Testis (tissue), 3 donors: ENCODE results near the gene PPP6R3. TPM values are rescaled to one million over a fixed set of nuclear protein-coding genes. Genes with fewer than 3 reads are reported as not detected.

Source experiments
- DNase-seq: peaks from one replicate; pipeline ENCODE4 v3.0.0-alpha.2; 2019
- H3K27ac ChIP-seq, 2 donors: fragments of 200-600 bp; sonication (generic); one replicate each; pipeline ENCODE4 v1.5.1; 2019
- H3K27me3 ChIP-seq: fragments of 200-600 bp; sonication (generic); one replicate; pipeline ENCODE4 v1.5.1; 2019
- H3K36me3 ChIP-seq: fragments of 200-600 bp; sonication (generic); one replicate; pipeline ENCODE4 v1.5.1; 2017; ENCODE audit warnings: low read depth; ENCODE audit errors: missing control alignments
- H3K4me1 ChIP-seq: fragments of 200-600 bp; sonication (generic); one replicate; pipeline ENCODE4 v1.5.1; 2019
- H3K4me3 ChIP-seq, 2 donors: fragments of 200-600 bp; sonication (generic); one replicate each; pipeline ENCODE4 v1.5.1; 2017 to 2019
- H3K9me3 ChIP-seq: fragments of 200-600 bp; sonication (generic); one replicate; pipeline ENCODE4 v1.5.1; 2017
- CTCF ChIP-seq, 3 experiments: fragments of 450-650 bp in 2 of 3; fragments of 200-600 bp in 1 of 3; sonication (generic) in 1 of 3; IDR thresholded peaks; one replicate each; pipeline ENCODE4 v1.5.1; 2016 to 2019; ENCODE audit warnings: antibody characterized with exemption in 3 of 3, mild to moderate bottlenecking in 2 of 3, moderate library complexity in 1 of 3
- POLR2A ChIP-seq: fragments of 450-650 bp; IDR thresholded peaks from one replicate; pipeline ENCODE4 v1.6.1; 2017; ENCODE audit warnings: antibody characterized with exemption, mild to moderate bottlenecking, moderate library complexity
- WGBS, 2 donors: methylation state at CpG; one replicate each; pipeline ENCODE4 v1.1.5; 2018; 5-methylcytosine and 5-hydroxymethylcytosine counted together
- intact Hi-C: fragments of 100-400 bp; cut with DNase I; formaldehyde crosslinking; loops from one replicate; pipeline ENCODE4 v1.15.1; 2023; ENCODE audit warnings: low total_unique reads
- polyA plus RNA-seq: library from polyadenylated mRNA; stranded (reverse); fragments of 350-450 nt; fragmentation: Illumina TruSeq; extraction: RNeasy Lipid Tissue Mini Kit (QIAGEN cat#74804); gene quantifications from one replicate; pipeline ENCODE4 v1.2.3, GENCODE V29; 2014; ENCODE audit warnings: low read depth, low replicate concordance; ENCODE audit not compliant: insufficient read depth
- total RNA-seq, 2 donors: library from RNA; depleted of rRNA; stranded (reverse); fragments of >200 nt; gene quantifications; one replicate each; pipeline ENCODE4 v1.2.3, GENCODE V29; 2016

PPP6R3 gene
- total and polyA plus RNA-seq, 3 donors from 2014 or later = 88.5 to 190 (median 188) TPM

GRCh38 chr11:68503792-68504191, 43.2 kb downstream of the PPP6R3 start:
- intact Hi-C loops = no loop called here
- Histone ChIP-seq H3K4me3 (no peak overlapping the region), H3K9me3 (no peaks in the 10 kb centered on the region), H3K27me3 (no peaks in the 10 kb centered on the region), H3K4me1 (peaks cover 32% of the 10 kb centered on the region), H3K36me3 (no peaks in the 10 kb centered on the region), H3K27ac (no peak overlapping the region)
- TF ChIP-seq CTCF (IDR thresholded peaks at IDR 0.05) = no peak
- TF ChIP-seq POLR2A = no peak
- 49 to 64% methylated on average over 3 of the region's 3 CpGs for WGBS, 2 donors
- no peak for DNase-seq

GRCh38 chr11:68504432-68505066, 44.0 kb downstream of the PPP6R3 start:
- no peak overlapping the region for H3K27ac ChIP-seq
- 59 to 62% methylated on average over 6 of the region's 6 CpGs for WGBS, 2 donors

GRCh38 chr11:68505596-68505995, 45.0 kb downstream of the PPP6R3 start:
- no peak for DNase-seq
- intact Hi-C loops = no loop called here
- 25 to 31% methylated on average over 2 of the region's 2 CpGs for WGBS, 2 donors
- TF ChIP-seq POLR2A (no peak), CTCF (IDR thresholded peaks at IDR 0.05) (no peak)
- Histone ChIP-seq H3K36me3 (no peaks in the 10 kb centered on the region), H3K4me3 (no peak overlapping the region), H3K27me3 (no peaks in the 10 kb centered on the region), H3K27ac (no peak overlapping the region), H3K9me3 (no peaks in the 10 kb centered on the region), H3K4me1 (peaks cover 26% of the 10 kb centered on the region)

More at GRCh38 chr11:68504432-68505066, 44.0 kb downstream of the PPP6R3 start:
- Histone ChIP-seq H3K27me3 (no peaks in the 10 kb centered on the region), H3K4me3 (no peak overlapping the region), H3K36me3 (no peaks in the 10 kb centered on the region), H3K9me3 (no peaks in the 10 kb centered on the region), H3K4me1 (peaks cover 28% of the 10 kb centered on the region)
- intact Hi-C loops = no loop called here
- DNase-seq = no peak
- TF ChIP-seq CTCF (IDR thresholded peaks at IDR 0.05) = no peak

- TF ChIP-seq CTCF (IDR thresholded peaks at IDR 0.05) (peak in 1 of 3 experiments; percentile 12), POLR2A (no peak)
- no peaks in the 10 kb centered on the region for H3K36me3 ChIP-seq
- H3K27me3 ChIP-seq = no peaks in the 10 kb centered on the region
- 98 to 99% methylated on average over 3 of the region's 3 CpGs for WGBS, 2 donors
- no peak overlapping the region for H3K27ac ChIP-seq
- no peak for DNase-seq
- no peak overlapping the region for H3K4me3 ChIP-seq
- intact Hi-C loops = no loop called here
- H3K9me3 ChIP-seq = no peaks in the 10 kb centered on the region
- H3K4me1 ChIP-seq = peaks cover 26% of the 10 kb centered on the region
Measured at GRCh38 chr11:68506908-68507307, 46.4 kb downstream of the PPP6R3 start.

GRCh38 chr11:68508425-68508824, 47.9 kb downstream of the PPP6R3 start:
- TF ChIP-seq POLR2A (no peak), CTCF (IDR thresholded peaks at IDR 0.05) (no peak)
- Histone ChIP-seq H3K27me3 (no peaks in the 10 kb centered on the region), H3K27ac (no peak overlapping the region), H3K36me3 (no peaks in the 10 kb centered on the region), H3K4me1 (peaks cover 23% of the 10 kb centered on the region), H3K4me3 (no peak overlapping the region), H3K9me3 (no peaks in the 10 kb centered on the region)
- intact Hi-C loops = no loop called here
- no peak for DNase-seq
- 47 to 88% methylated on average over 2 of the region's 2 CpGs for WGBS, 2 donors
